Keratinocyte (primary cell): ENCODE data around the gene PDE10A. TPM values are rescaled to one million over a fixed set of nuclear protein-coding genes. Genes with fewer than 3 reads are reported as not detected.

Experiments
- DNase-seq: peaks from one replicate; pipeline ENCODE4 v3.0.0-alpha.2; 2011; ENCODE audit warnings: low read depth, missing footprints, low spot score
- FAIRE-seq: peaks from 2 replicates; lab custom pipeline; 2011; peaks lifted over from hg19 to GRCh38; lab: Jason Lieb, UNC
- H2AFZ ChIP-seq: 2 replicates; pipeline ENCODE4 v1.6.0; 2012; ENCODE audit warnings: low read length, control low read depth, inconsistent platforms; ENCODE audit not compliant: control insufficient read depth
- H3K27ac ChIP-seq: 2 replicates; pipeline ENCODE4 v1.5.1; 2011; ENCODE audit warnings: low read length; ENCODE audit not compliant: control insufficient read depth, insufficient read depth
- H3K27me3 ChIP-seq: 3 replicates; pipeline ENCODE4 v1.6.0; 2011; ENCODE audit warnings: low read length; ENCODE audit not compliant: control insufficient read depth, insufficient read depth; ENCODE audit errors: extremely low read depth
- H3K36me3 ChIP-seq, 2 experiments: 2 replicates in 1 of 2; 3 replicates in 1 of 2; pipeline ENCODE4 v1.5.1; 2011; ENCODE audit warnings: low read length in 2 of 2, mild to moderate bottlenecking in 1 of 2; ENCODE audit not compliant: control insufficient read depth in 2 of 2, insufficient read depth in 2 of 2; ENCODE audit errors: extremely low read depth in 1 of 2
- H3K4me1 ChIP-seq: 3 replicates; pipeline ENCODE4 v1.5.1; 2011; ENCODE audit warnings: low read length; ENCODE audit not compliant: control insufficient read depth, insufficient read depth; ENCODE audit errors: extremely low read depth
- H3K4me2 ChIP-seq: 3 replicates; pipeline ENCODE4 v1.6.0; 2011; ENCODE audit warnings: low read depth, low read length; ENCODE audit not compliant: control insufficient read depth, insufficient read depth; ENCODE audit errors: extremely low read depth
- H3K4me3 ChIP-seq, 3 experiments: fragments of 200-600 bp in 1 of 3; sonication (generic) in 1 of 3; 2 replicates in 2 of 3; 3 replicates in 1 of 3; pipeline ENCODE4 v1.5.1; 2011 to 2016; ENCODE audit warnings: low read length in 3 of 3, mild to moderate bottlenecking in 3 of 3, control low read depth in 2 of 3, inconsistent platforms in 1 of 3, low read depth in 1 of 3, mixed read lengths in 1 of 3, mixed run types in 1 of 3, moderate library complexity in 1 of 3; ENCODE audit not compliant: control insufficient read depth in 2 of 3, insufficient read depth in 2 of 3; ENCODE audit errors: extremely low read depth in 1 of 3
- H3K79me2 ChIP-seq: 2 replicates; pipeline ENCODE4 v1.6.0; 2012; ENCODE audit warnings: low read length; ENCODE audit not compliant: control insufficient read depth, insufficient read depth
- H3K9ac ChIP-seq: 3 replicates; pipeline ENCODE4 v1.6.0; 2011; ENCODE audit warnings: low read length; ENCODE audit not compliant: control insufficient read depth, insufficient read depth; ENCODE audit errors: extremely low read depth
- H3K9me1 ChIP-seq: 3 replicates; pipeline ENCODE4 v1.6.0; 2011; ENCODE audit warnings: low read length; ENCODE audit not compliant: control insufficient read depth, insufficient read depth; ENCODE audit errors: extremely low read depth
- H3K9me3 ChIP-seq: 2 replicates; pipeline ENCODE4 v1.5.1; 2012; ENCODE audit warnings: low read depth, low read length; ENCODE audit not compliant: control insufficient read depth
- H4K20me1 ChIP-seq: 3 replicates; pipeline ENCODE4 v1.6.0; 2011; ENCODE audit warnings: low read length; ENCODE audit not compliant: control insufficient read depth, insufficient read depth; ENCODE audit errors: extremely low read depth
- CTCF ChIP-seq, 3 experiments: IDR thresholded peaks in 1 of 3; conservative IDR thresholded peaks in 1 of 3; optimal IDR thresholded peaks in 1 of 3; 2 replicates in 2 of 3; 3 replicates in 1 of 3; pipeline versions ENCODE3 to v1.5.1; 2011; ENCODE audit warnings: low read length in 3 of 3, mild to moderate bottlenecking in 3 of 3, moderate library complexity in 2 of 3, control low read depth in 1 of 3, inconsistent platforms in 1 of 3; ENCODE audit not compliant: insufficient read depth in 2 of 3; ENCODE audit errors: extremely low read depth in 1 of 3
- EZH2 ChIP-seq: IDR thresholded peaks from one replicate; pipeline ENCODE4 v1.6.1; 2012; ENCODE audit warnings: inconsistent platforms, mild to moderate bottlenecking, low read length, moderate library complexity
- dilution Hi-C: fragments of 300-500 bp; cut with MboI; formaldehyde crosslinking; loops from one replicate; pipeline ENCODE4 v1.7.0; 2020; ENCODE audit warnings: low sequenced_read_pairs; ENCODE audit not compliant: extremely low pct_ligation_motif_present
- polyA plus RNA-seq, 5 experiments: library from polyadenylated mRNA; depleted of rRNA in 3 of 5; stranded (reverse) in 3 of 5; stranded (forward) in 1 of 5; unstranded in 1 of 5; fragments of >200 nt; gene quantifications; 1 replicate in 1 of 5; 2 replicates in 3 of 5; 3 replicates in 1 of 5; pipeline versions ENCODE4 v1.2.1 to v1.2.3, GENCODE V29; 2011 to 2012; ENCODE audit warnings: missing spikeins in 2 of 5, low read depth in 1 of 5, low replicate concordance in 1 of 5

PDE10A gene
- polyA plus RNA-seq, 1 donor (not counting 4 experiments of a cell fraction or from before 2014, with no cell fraction given), result not detected

GRCh38 chr6:165584541-165584940 is 78.5 kb downstream of the PDE10A start:
- no peaks in the 10 kb centered on the region for H3K4me1 ChIP-seq
- no peak for FAIRE-seq
- no peak overlapping the region for H3K4me2 ChIP-seq
- no peak overlapping the region for H3K9ac ChIP-seq
- H3K36me3 ChIP-seq, result no peaks in the 10 kb centered on the region
- H3K9me1 ChIP-seq, result no peaks in the 10 kb centered on the region
- no peaks in the 10 kb centered on the region for H3K9me3 ChIP-seq
- H3K27me3 ChIP-seq, result no peaks in the 10 kb centered on the region
- no peak overlapping the region for H3K4me3 ChIP-seq
- dilution Hi-C loops, result no loop called here
- TF ChIP-seq CTCF (optimal IDR thresholded peaks at IDR 0.05 in 1 of 3, IDR thresholded peaks at IDR 0.05 in 1 of 3, conservative IDR thresholded peaks at IDR 0.05 in 1 of 3; ENCODE audit: extremely low read depth in 1 of 3, insufficient read depth in 2 of 3, low read length in 3 of 3) (no peak), EZH2 (no peak)
- DNase-seq, result no peak
- H2AFZ ChIP-seq, result no peak overlapping the region
- no peaks in the 10 kb centered on the region for H4K20me1 ChIP-seq
- no peak overlapping the region for H3K27ac ChIP-seq
- H3K79me2 ChIP-seq, result no peaks in the 10 kb centered on the region

GRCh38 chr6:165581678-165582077 is 81.4 kb downstream of the PDE10A start:
- Histone ChIP-seq H3K4me1 (no peaks in the 10 kb centered on the region), H3K9me1 (no peaks in the 10 kb centered on the region), H3K4me2 (no peak overlapping the region), H3K27ac (no peak overlapping the region), H3K9ac (no peak overlapping the region), H3K9me3 (no peaks in the 10 kb centered on the region), H3K79me2 (no peaks in the 10 kb centered on the region), H4K20me1 (no peaks in the 10 kb centered on the region), H2AFZ (no peak overlapping the region), H3K4me3 (no peak overlapping the region), H3K36me3 (no peaks in the 10 kb centered on the region), H3K27me3 (no peaks in the 10 kb centered on the region)
- no peak for FAIRE-seq
- DNase-seq, result no peak
- TF ChIP-seq EZH2 (no peak), CTCF (optimal IDR thresholded peaks at IDR 0.05 in 1 of 3, IDR thresholded peaks at IDR 0.05 in 1 of 3, conservative IDR thresholded peaks at IDR 0.05 in 1 of 3; ENCODE audit: extremely low read depth in 1 of 3, insufficient read depth in 2 of 3, low read length in 3 of 3) (no peak)
- dilution Hi-C loops, result no loop called here
